Kidney epithelial cell (primary cell): ENCODE measurements around the gene ZDHHC22. TPM values are rescaled to one million over a fixed set of nuclear protein-coding genes. Genes with fewer than 3 reads are reported as not detected.

Experiments used
- DNase-seq: peaks from one replicate; pipeline ENCODE4 v3.0.0-alpha.2; 2010; ENCODE audit warnings: low read depth
- H3K27me3 ChIP-seq: 2 replicates; pipeline ENCODE4 v1.6.0; 2011; ENCODE audit warnings: low read length; ENCODE audit not compliant: control insufficient read depth, insufficient read depth
- H3K36me3 ChIP-seq: 2 replicates; pipeline ENCODE4 v1.5.1; 2011; ENCODE audit warnings: low read length; ENCODE audit not compliant: control insufficient read depth, insufficient read depth
- H3K4me3 ChIP-seq: 2 replicates; pipeline ENCODE4 v1.5.1; 2011; ENCODE audit warnings: low read depth, mild to moderate bottlenecking, control low read depth, low read length
- total RNA-seq: library from RNA; depleted of rRNA; stranded (reverse); fragments of >200 nt; gene quantifications from 2 replicates; pipeline ENCODE4 v1.2.3, GENCODE V29; 2015
- TF ChIP-seq, protein P1 (sequence below): IDR thresholded peaks from 2 replicates; pipeline ENCODE4 v1.5.1; 2011; ENCODE audit warnings: mild to moderate bottlenecking, moderate library complexity, low read length, control low read depth, inconsistent platforms; ENCODE audit not compliant: insufficient read depth, poor library complexity, severe bottlenecking

The ZDHHC22 gene
- total RNA-seq, 1 donor from 2014 or later, result 0.21 TPM

DNA sequence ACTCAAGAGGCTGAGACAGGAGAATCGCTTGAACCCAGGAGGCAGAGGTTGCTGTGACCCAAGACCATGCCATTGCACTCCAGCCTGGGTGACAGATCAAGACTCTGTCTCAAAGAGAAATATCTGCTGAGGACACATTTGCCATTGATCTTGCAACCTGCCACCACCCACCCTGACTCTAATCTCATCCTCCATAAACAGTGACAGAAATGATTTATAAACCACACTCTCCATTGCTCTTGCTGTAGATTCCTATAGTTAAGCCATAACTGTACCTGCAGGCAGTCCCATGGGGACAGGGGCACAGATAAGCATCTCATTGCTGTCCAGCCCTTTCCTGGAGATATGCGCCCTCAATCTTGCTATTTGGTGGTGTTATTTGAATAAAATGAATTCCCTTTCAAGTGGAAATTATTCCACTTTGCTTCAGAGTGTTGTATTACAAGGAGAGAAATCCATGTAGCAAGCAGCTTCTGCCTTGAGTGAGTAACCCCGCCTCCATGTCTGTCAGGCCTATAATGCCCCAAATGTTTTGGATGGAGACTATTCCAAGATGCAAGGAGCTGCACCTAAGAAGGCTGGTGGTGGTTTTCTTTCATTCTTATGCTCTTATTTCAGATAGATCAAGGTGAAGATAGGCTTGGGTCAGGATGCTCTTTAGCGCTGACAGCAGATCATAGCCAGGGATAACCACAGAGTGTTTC lies 3.0 kb upstream of the ZDHHC22 start:
- TF ChIP-seq, protein P1, sequence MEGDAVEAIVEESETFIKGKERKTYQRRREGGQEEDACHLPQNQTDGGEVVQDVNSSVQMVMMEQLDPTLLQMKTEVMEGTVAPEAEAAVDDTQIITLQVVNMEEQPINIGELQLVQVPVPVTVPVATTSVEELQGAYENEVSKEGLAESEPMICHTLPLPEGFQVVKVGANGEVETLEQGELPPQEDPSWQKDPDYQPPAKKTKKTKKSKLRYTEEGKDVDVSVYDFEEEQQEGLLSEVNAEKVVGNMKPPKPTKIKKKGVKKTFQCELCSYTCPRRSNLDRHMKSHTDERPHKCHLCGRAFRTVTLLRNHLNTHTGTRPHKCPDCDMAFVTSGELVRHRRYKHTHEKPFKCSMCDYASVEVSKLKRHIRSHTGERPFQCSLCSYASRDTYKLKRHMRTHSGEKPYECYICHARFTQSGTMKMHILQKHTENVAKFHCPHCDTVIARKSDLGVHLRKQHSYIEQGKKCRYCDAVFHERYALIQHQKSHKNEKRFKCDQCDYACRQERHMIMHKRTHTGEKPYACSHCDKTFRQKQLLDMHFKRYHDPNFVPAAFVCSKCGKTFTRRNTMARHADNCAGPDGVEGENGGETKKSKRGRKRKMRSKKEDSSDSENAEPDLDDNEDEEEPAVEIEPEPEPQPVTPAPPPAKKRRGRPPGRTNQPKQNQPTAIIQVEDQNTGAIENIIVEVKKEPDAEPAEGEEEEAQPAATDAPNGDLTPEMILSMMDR, result no peak
- Histone ChIP-seq H3K36me3 (no peaks in the 10 kb centered on the region), H3K27me3 (peaks cover 65% of the 10 kb centered on the region), H3K4me3 (no peak overlapping the region)
- no peak for DNase-seq

DNA sequence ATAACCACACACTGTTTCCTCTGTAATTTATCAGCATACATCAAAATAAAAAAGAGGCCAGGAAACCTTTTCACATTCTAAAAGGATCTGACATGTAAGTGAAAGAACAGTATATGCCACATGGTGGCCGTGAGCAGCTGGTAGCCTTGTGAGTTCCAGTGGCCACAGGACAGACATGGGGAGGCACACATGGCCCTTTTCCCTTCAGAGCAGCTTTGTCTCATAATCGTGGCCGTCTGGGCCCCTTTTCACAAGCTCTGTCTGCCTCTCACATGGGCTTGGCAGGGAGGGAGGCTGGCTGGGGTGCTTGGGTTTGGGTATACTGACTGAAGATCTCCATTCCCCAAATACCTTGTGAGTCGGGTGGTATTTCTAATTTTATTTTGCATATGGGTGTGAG lies 1.5 kb upstream of the ZDHHC22 start:
- no peak overlapping the region for H3K4me3 ChIP-seq
- H3K27me3 ChIP-seq, result peaks cover 74% of the 10 kb centered on the region
- TF ChIP-seq, protein P1, result no peak
- H3K36me3 ChIP-seq, result no peaks in the 10 kb centered on the region
- no peak for DNase-seq

DNA sequence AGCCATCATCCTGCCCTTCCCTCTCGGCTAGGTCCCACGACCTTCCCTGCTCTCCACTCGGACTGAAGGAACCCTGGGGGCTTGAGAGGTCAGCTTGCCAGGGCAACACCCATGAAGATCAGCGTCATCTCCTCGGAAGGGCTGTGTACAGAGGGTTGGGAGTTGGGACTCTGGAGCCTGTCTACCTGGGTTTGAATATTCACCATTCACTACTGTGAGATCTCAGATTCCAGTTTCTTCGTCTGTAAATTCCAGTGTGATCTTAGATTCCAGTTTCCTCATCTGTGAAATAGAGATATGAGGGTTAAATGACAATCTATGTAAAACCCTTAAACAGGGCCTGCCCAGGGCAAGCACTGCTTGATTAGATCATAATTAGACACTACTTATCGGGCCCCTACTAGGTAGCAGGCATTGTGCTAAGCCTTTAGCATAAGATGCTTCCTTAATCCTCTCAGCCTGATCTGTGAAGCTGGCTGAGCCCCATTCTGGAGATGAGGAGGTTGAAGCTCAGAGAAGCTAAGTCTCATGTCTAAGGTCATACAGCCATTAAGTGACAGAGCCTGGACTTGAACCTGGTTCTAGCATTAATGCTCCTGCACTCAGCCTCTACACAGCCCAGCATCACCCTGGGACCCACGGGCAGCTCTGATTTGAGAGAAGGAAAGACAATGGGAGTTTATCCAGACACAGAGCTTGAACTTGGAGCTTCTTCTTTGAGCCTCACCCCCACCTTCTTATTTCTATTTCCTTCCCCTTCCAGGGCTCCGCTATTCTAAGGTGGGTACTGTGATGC lies 612 bp upstream of the ZDHHC22 start:
- TF ChIP-seq, protein P1, result no peak
- Histone ChIP-seq H3K4me3 (no peak overlapping the region), H3K36me3 (no peaks in the 10 kb centered on the region), H3K27me3 (peaks cover 79% of the 10 kb centered on the region)
- no peak for DNase-seq

DNA sequence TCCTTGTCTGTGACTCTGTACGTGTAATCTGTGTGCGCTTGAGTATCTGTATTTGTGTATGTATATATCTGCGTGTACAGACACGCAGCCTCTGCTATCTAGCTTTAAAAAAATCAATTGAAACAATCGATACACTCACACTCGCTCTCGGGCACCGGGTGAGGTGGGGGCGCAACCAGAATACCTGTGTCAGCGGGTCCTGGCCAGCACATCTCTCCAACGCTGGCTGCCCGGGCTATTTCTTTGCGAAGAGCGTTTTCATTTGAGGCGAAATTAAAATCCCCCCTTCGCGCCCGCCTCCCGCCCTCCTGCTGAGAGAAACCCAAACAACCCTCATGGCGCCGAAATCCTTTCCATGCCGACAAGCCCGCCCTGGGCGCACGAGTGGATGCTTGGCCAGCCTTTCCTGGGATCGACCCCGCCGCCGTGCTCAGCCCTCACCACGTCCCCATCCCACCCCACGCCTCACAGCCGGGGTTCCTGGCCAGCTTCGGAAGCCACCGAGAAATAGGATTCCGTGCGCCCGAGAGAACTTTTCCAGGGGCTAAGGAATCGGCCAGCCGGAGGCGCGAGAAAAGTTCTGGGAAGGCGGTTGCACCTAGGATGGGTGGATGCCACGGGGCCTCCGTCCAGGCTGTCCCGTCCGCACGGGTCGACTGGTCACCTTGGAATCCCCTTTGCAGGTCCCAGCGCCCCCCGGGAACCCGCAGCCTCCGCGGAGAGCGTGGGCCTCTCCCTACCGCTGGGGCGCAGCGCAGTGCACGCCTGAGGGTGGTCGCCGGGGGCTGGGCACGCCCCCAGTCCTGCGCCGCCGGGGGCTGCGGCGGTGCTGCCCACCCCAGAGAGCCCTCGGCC lies 1.0 kb downstream of the ZDHHC22 start:
- no peak for DNase-seq
- no peaks in the 10 kb centered on the region for H3K36me3 ChIP-seq
- TF ChIP-seq, protein P1, result no peak
- H3K27me3 ChIP-seq, result peaks cover 70% of the 10 kb centered on the region
- peak overlapping the region; percentile 11 for H3K4me3 ChIP-seq

DNA sequence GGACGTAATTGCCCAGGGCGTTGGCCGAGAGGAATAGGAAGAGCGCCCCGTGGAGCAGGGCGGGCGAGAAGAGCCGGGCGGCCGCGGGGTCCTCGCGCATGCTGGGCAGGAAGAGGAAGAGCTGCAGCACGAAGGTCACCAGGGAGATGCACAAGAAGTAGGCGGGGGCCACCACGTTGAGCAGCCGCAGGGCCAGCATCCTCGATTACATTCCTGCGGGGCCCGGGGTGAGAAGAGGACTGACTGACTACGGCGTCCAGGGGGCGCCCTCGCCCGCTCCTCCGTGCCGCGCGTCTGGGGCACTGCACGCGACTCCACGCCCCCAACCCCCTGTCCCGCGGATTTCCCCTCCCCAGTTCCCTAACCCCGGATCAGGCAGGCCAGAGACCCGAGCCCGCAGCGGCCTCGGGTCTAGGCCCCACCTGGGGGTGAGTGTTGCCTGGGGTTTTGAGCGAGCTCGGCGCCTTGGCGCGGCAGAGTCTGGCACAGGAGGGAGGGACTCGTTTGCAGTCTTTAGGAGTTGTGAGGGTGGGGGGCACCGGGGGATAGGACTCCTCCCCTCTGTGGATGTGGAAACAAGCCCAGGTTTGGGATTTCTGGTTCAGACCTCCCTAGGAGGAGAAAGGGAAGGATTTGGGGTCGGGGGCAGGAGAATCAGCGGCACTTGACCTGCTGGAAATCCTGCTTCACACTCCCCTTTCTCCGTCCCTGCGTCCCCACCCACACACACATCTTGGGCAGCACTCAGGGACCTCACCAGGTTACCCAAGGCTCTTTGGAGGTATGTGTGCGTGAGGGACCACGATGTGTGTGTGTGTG lies 1.8 kb downstream of the ZDHHC22 start:
- H3K4me3 ChIP-seq, result no peak overlapping the region
- no peak for DNase-seq
- TF ChIP-seq, protein P1, result peak; percentile 70
- H3K36me3 ChIP-seq, result no peaks in the 10 kb centered on the region
- peaks cover 69% of the 10 kb centered on the region for H3K27me3 ChIP-seq
